Measurements from ENCODE around the gene AHNAK2.

AHNAK2 gene

GRCh38 chr14:104999361-104999760 is 21.2 kb upstream of the AHNAK2 start:
- TF ChIP-seq CTCF (IDR thresholded peaks at IDR 0.05) (no peak), ZFX (IDR thresholded peaks at IDR 0.05; ENCODE audit: borderline replicate concordance) (no peak)
- no peak overlapping the region for H3K27ac ChIP-seq

- TF ChIP-seq ZFX (IDR thresholded peaks at IDR 0.05; ENCODE audit: borderline replicate concordance) (no peak), CTCF (IDR thresholded peaks at IDR 0.05) (no peak)
- no peak overlapping the region for H3K27ac ChIP-seq
These were observed 20.6 kb upstream of the AHNAK2 start for GRCh38 chr14:104998801-104999200.

GRCh38 chr14:104996483-104996882 is 18.3 kb upstream of the AHNAK2 start:
- TF ChIP-seq CTCF (IDR thresholded peaks at IDR 0.05) = no peak
- TF ChIP-seq ZFX (IDR thresholded peaks at IDR 0.05; ENCODE audit: borderline replicate concordance) = no peak
- no peak overlapping the region for H3K27ac ChIP-seq

GRCh38 chr14:104996032-104996431 is 17.9 kb upstream of the AHNAK2 start:
- no peak for TF ChIP-seq ZFX (IDR thresholded peaks at IDR 0.05; ENCODE audit: borderline replicate concordance)
- TF ChIP-seq CTCF (IDR thresholded peaks at IDR 0.05) = no peak
- no peak overlapping the region for H3K27ac ChIP-seq

DNA sequence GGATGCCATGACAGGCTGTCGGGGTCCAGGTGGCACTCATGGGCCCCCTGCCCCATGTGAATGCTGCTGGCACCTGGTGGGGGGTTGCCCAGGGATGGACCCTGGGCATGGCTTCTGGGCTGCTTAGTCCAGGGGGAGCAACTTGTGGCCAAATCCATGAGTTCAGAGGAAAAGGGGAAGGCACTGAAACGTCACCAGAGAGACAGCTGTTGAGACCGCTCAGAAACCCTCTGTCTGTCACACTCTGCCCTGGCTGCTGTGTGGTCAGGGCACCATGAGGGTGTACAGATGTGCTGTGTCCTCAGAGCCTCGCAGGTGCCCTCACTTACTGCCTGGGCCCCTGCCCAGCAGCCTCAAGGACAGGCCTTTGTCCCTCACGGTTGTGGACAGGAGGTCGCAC is 16.8 kb upstream of the AHNAK2 start:
- TF ChIP-seq ZFX (IDR thresholded peaks at IDR 0.05; ENCODE audit: borderline replicate concordance) (no peak), CTCF (IDR thresholded peaks at IDR 0.05) (no peak)
- H3K27ac ChIP-seq = no peak overlapping the region

DNA sequence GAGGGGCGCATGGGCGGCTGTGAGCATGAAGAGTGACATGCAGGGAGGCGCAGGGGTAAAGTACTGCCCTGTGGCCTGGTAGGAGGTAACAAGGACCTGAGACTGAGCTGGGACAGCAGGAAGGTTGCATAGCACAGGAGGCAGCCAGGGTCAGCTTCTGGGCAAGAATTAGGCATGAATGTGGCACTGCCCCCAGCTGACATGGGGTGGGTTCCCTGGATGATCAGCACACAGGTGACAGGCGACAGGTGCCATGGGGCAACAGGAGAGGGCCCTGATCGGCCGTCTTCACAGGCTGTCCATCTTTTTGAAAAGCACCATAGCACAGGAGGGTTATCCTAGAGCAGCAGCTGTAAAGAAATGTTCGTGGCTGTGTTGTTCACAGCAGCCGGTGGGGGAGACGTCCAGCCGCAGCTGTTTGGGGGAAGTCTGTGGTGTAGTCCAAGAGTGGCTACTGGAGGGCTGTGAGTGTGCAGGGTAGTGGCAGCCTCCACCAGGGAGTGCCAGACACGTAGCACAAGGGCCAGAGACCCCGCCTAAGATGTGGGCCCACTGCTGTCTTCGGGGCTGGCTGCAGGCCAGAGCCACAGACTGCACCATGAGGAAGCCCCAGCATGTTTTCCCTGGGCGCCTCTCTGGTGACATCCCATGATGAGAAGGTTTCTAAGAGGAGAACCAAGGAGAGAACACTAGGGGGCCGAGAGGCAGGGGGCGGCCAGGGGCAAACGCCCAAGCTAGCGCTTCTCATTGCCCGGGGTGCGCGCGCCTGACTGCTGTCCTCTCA is 15.8 kb upstream of the AHNAK2 start:
- TF ChIP-seq ZFX (IDR thresholded peaks at IDR 0.05; ENCODE audit: borderline replicate concordance) (no peak), CTCF (IDR thresholded peaks at IDR 0.05) (no peak)
- no peak overlapping the region for H3K27ac ChIP-seq

GRCh38 chr14:104993306-104993705 is 15.1 kb upstream of the AHNAK2 start:
- TF ChIP-seq ZFX (IDR thresholded peaks at IDR 0.05; ENCODE audit: borderline replicate concordance) = no peak
- TF ChIP-seq CTCF (IDR thresholded peaks at IDR 0.05) = no peak
- no peak overlapping the region for H3K27ac ChIP-seq

Data from 22Rv1 (cell line).